GM18499 (cell line): Measurements from ENCODE around the gene CDC40.
"Not testable (repeated sequence)": the region's sequence is repeated elsewhere in the genome, so short reads cannot be mapped to it uniquely, and the experiment has no call there.

ENCODE experiments used
- ATAC-seq: cut with Tn5 transposase; IDR thresholded peaks from one replicate; pipeline ENCODE4 v1.9.1; 2021; ENCODE audit warnings: moderate number of reproducible peaks; ENCODE audit not compliant: insufficient read depth, unreplicated experiment

CDC40 gene

DNA sequence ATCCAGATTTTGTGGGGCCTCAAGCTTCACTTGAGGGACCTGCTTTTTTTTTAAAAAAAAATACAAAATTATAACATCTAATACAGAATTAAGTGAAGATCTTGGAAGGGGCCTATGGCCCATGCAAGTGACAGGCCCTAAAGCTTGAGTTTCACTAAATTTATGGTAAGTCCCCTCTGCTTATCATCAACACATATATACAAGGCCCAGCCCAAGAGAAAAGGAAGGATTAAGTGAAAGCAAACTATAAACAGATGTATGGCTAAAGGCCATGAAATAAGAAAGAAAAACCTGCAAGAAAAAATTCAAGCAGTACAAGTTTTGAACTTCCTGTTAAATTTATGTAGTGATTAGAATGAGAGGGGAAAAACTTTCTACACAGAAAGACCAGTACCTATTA, 86.8 kb downstream of the CDC40 start:
- no peak for ATAC-seq

DNA sequence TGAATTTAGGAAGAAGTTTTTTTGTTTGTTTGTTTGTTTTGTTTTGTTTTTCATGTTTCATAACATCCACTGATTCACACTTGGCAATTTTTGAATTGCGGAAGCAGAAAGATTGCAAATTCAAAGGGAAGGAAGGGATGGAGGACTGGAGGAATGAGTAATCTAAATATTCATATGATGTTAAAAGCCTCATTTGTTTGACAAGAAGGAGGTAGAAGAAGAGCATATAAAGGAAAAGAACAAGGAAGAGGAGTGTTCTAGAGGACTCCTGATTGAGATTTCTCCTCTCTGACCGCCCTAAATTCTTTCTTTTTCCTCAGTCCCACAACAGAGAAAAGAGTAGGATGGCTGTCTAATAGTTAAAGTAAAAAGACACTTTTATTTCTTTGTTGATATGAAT, 89.4 kb downstream of the CDC40 start:
- ATAC-seq, result no peak

DNA sequence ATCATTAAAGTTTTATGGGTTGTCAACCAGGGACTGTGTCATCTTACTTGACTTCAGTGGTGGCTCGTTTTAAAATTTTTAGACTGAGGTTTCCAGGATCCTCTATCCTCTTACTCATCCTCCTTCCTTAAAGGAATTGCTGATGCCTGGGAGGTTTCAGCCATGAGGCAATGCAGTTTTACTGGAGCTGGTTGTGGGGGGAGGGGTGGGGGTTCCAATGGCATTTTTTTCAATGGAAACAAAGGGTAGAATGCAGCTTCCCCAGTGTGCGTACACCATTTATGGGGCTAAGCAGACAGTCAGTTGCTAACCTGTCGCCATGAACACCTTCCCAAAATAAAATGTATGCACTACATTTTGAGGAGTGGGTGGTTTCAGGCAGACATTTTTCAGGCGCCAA, 89.9 kb downstream of the CDC40 start:
- no peak for ATAC-seq

DNA sequence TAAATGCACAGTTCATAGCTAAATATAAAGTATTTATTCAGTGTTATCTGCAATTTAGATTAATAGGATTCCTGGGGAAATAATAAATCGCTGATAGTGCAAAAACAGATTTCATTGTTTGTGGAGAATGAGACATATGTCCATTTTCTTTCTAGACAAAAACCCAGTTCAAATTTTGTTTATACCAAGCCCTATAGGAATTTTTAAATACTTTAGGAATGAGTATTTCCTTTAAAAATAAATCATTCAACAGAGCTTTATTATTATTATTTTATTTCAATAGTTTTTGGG, 91.5 kb downstream of the CDC40 start:
- no peak for ATAC-seq

DNA sequence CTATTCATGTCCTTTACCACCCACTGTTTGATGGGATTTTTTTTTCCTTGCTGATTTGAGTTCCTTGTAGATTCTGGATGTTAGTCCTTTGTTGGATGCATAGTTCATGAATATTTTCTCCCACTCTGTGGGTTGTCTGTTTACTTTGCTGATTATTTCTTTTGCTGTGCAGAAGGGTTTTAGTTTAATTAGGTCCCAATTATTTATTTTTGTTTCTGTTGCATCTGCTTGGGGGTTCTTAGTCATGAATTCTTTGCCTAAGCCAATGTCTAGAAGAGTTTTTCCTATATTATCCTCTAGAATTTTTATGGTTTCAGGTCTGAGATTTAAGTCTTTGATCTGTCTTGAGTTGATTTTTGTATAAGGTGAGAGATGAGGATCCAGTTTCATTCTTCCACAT, 92.6 kb downstream of the CDC40 start:
- not testable (repeated sequence) for ATAC-seq

GRCh38 chr6:110277100-110277665, 97.0 kb downstream of the CDC40 start:
- ATAC-seq, result no peak
